Measurements from ENCODE around the gene STAT3. TPM values are rescaled to one million over a fixed set of nuclear protein-coding genes. Genes with fewer than 3 reads are reported as not detected.
A peak's percentile ranks its signal among the peaks of the same experiment; 100 is the strongest.

Gene STAT3
- total and polyA plus RNA-seq, 2 of the 13 experiments (the other 11 are each of a cell fraction or from before 2014, with no cell fraction given), result 61.8 to 62.4 TPM

DNA sequence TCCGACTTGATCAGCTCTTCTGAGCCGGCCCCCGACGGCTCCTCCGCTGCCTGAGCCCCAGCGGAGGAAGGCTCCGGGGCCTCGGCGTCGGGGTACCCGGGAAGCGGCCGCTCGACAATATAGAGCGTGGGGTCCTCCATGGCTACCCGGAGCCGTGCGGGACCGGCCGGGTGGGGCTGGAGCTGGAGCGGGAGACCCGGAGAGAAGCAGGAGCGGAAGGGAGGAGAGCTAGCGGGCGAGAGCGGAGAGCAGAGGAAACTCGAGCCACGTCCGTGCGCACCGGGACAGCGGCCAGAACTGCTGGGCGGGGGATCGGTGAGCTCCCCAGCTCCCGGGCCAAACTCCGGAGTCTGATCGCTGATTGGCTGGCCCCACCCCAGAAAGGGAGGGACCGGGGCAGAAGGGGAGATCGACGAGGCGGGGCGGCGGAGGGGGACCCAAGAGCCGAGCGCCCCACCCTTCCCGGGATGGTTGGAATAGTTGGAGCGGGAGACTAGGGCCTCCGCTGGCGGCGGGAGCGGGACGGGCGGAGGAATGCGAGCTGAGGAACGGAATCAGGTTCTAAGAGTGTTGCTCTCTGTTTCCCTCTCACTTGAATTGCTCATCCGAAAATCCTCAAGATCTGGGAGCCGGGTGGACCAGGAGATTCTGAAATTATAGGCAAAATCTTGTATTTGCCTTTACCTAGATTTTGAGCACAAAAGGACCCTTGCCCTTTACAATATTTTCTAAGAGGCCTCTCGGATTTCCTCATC lies 34.9 kb upstream of the STAT3 start, which contains the start of gene CAVIN1 (continued):
- no peak for TF ChIP-seq PTBP1 (IDR thresholded peaks at IDR 0.05; ENCODE audit: low read depth, low read length, poor library complexity, severe bottlenecking)
- TF ChIP-seq, protein P1, sequence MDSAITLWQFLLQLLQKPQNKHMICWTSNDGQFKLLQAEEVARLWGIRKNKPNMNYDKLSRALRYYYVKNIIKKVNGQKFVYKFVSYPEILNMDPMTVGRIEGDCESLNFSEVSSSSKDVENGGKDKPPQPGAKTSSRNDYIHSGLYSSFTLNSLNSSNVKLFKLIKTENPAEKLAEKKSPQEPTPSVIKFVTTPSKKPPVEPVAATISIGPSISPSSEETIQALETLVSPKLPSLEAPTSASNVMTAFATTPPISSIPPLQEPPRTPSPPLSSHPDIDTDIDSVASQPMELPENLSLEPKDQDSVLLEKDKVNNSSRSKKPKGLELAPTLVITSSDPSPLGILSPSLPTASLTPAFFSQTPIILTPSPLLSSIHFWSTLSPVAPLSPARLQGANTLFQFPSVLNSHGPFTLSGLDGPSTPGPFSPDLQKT (CRISPR knock-in tag; IDR thresholded peaks at IDR 0.05; ENCODE audit: borderline replicate concordance), result no peak
- peak; percentile 69 for TF ChIP-seq AGO1 (IDR thresholded peaks at IDR 0.05; ENCODE audit: low read depth, low read length, poor library complexity, severe bottlenecking)
- peak; percentile 99 for TF ChIP-seq ZNF501 (CRISPR knock-in tag; IDR thresholded peaks at IDR 0.05)
- no peak for TF ChIP-seq U2AF2 (IDR thresholded peaks at IDR 0.05; ENCODE audit: low read depth, low read length)
- no peak for TF ChIP-seq ZNF703 (CRISPR knock-in tag; IDR thresholded peaks at IDR 0.05; ENCODE audit: borderline replicate concordance)
- TF ChIP-seq CREB1 (IDR thresholded peaks at IDR 0.05), result no peak
- TF ChIP-seq CREB1 (CRISPR knock-in tag; IDR thresholded peaks at IDR 0.05), result no peak
- TF ChIP-seq HDAC6 (IDR thresholded peaks at IDR 0.05; ENCODE audit: low read depth, low read length), result no peak
- peak; percentile 71 for TF ChIP-seq ZNF331 (CRISPR knock-in tag; IDR thresholded peaks at IDR 0.05)
- no peak for TF ChIP-seq ZNF749 (CRISPR knock-in tag; IDR thresholded peaks at IDR 0.05; ENCODE audit: borderline replicate concordance)
- no peak for TF ChIP-seq SRF (IDR thresholded peaks at IDR 0.05; ENCODE audit: low read depth, low read length)
- TF ChIP-seq, protein P2, sequence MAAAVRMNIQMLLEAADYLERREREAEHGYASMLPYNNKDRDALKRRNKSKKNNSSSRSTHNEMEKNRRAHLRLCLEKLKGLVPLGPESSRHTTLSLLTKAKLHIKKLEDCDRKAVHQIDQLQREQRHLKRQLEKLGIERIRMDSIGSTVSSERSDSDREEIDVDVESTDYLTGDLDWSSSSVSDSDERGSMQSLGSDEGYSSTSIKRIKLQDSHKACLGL (CRISPR knock-in tag; IDR thresholded peaks at IDR 0.05), result peak; percentile 61
- TF ChIP-seq, protein P3, sequence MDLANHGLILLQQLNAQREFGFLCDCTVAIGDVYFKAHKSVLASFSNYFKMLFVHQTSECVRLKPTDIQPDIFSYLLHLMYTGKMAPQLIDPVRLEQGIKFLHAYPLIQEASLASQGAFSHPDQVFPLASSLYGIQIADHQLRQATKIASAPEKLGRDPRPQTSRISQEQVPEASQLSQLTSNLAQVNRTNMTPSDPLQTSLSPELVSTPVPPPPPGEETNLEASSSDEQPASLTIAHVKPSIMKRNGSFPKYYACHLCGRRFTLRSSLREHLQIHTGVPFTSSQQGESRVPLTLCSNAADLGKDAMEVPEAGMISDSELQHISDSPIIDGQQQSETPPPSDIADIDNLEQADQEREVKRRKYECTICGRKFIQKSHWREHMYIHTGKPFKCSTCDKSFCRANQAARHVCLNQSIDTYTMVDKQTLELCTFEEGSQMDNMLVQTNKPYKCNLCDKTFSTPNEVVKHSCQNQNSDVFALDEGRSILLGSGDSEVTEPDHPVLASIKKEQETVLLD (CRISPR knock-in tag; IDR thresholded peaks at IDR 0.05; ENCODE audit: low read depth), result 0 out of 2 replicates have a peak, but pooled peaks have one; percentile 67
- TF ChIP-seq ZNF44 (CRISPR knock-in tag; IDR thresholded peaks at IDR 0.05), result no peak
- peak; percentile 43 for TF ChIP-seq ZNF883 (CRISPR knock-in tag; IDR thresholded peaks at IDR 0.05; ENCODE audit: not compliant biosample characterization)
- TF ChIP-seq HES4 (CRISPR knock-in tag; IDR thresholded peaks at IDR 0.05; ENCODE audit: borderline replicate concordance), result no peak; the same call in 1 of the 2 replicates
- TF ChIP-seq ZFP36L1 (CRISPR knock-in tag; IDR thresholded peaks at IDR 0.05), result no peak
- TF ChIP-seq NFE2L2 (IDR thresholded peaks at IDR 0.05; ENCODE audit: low read length), result no peak
- TF ChIP-seq HOXD1 (CRISPR knock-in tag; IDR thresholded peaks at IDR 0.05), result peak; percentile 59
- 0 out of 2 replicates have a peak, but pooled peaks have one; percentile 19 for TF ChIP-seq ELF3 (CRISPR knock-in tag; IDR thresholded peaks at IDR 0.05)
- no peak for TF ChIP-seq MED8 (CRISPR knock-in tag; IDR thresholded peaks at IDR 0.05; ENCODE audit: insufficient replicate concordance)
- TF ChIP-seq, protein P4, sequence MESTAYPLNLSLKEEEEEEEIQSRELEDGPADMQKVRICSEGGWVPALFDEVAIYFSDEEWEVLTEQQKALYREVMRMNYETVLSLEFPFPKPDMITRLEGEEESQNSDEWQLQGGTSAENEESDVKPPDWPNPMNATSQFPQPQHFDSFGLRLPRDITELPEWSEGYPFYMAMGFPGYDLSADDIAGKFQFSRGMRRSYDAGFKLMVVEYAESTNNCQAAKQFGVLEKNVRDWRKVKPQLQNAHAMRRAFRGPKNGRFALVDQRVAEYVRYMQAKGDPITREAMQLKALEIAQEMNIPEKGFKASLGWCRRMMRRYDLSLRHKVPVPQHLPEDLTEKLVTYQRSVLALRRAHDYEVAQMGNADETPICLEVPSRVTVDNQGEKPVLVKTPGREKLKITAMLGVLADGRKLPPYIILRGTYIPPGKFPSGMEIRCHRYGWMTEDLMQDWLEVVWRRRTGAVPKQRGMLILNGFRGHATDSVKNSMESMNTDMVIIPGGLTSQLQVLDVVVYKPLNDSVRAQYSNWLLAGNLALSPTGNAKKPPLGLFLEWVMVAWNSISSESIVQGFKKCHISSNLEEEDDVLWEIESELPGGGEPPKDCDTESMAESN (CRISPR knock-in tag; conservative IDR thresholded peaks at IDR 0.05), result no peak
- no peak; the same call in 1 of the 2 replicates for TF ChIP-seq ZNF430 (CRISPR knock-in tag; IDR thresholded peaks at IDR 0.05)
- TF ChIP-seq ZNF33A (CRISPR knock-in tag; IDR thresholded peaks at IDR 0.05; ENCODE audit: borderline replicate concordance), result no peak
